K562 (cell line): ENCODE data around the gene OR10H5. TPM values are rescaled to one million over a fixed set of nuclear protein-coding genes. Genes with fewer than 3 reads are reported as not detected.
A peak's percentile ranks its signal among the peaks of the same experiment; 100 is the strongest.

Experiments used
- BRF2 ChIP-seq: IDR thresholded peaks from 3 replicates; pipeline ENCODE4 v1.6.1; 2011; ENCODE audit warnings: borderline replicate concordance, mild to moderate bottlenecking; ENCODE audit not compliant: insufficient read length, insufficient read depth
- CHD1 ChIP-seq: fragments of 200-600 bp; sonication (generic); IDR thresholded peaks from one replicate; pipeline ENCODE4 v1.6.1; 2012; ENCODE audit warnings: mild to moderate bottlenecking, moderate library complexity, low read length, inconsistent platforms
- CHD7 ChIP-seq: fragments of 200-600 bp; sonication (generic); IDR thresholded peaks from one replicate; pipeline ENCODE4 v1.6.1; 2012; ENCODE audit warnings: mild to moderate bottlenecking, low read depth, low read length, inconsistent platforms
- ID3 ChIP-seq, 2 experiments: fragments of 250-450 bp in 1 of 2; fragments of 450-650 bp in 1 of 2; sonication (Bioruptor Pico) in 1 of 2; IDR thresholded peaks; 2 replicates each; pipeline versions ENCODE4 v1.6.1 to v1.8.0; 2016 to 2021; ENCODE audit warnings: mild to moderate bottlenecking in 2 of 2, moderate library complexity in 2 of 2, missing compliant biosample characterization in 1 of 2, missing genetic modification characterization in 1 of 2
- TAF15 ChIP-seq: fragments of 200-400 bp; formaldehyde crosslinking; IDR thresholded peaks from 2 replicates; pipeline ENCODE4 v1.6.1; 2017; ENCODE audit warnings: mild to moderate bottlenecking, low read depth, low read length, moderate library complexity
- TAL1 ChIP-seq: fragments of 450-650 bp; IDR thresholded peaks from 2 replicates; pipeline ENCODE4 v1.6.1; 2016; ENCODE audit warnings: mild to moderate bottlenecking
- ZNF197 ChIP-seq: fragments of 200-800 bp; sonication (Bioruptor generic); IDR thresholded peaks from 2 replicates; pipeline ENCODE4 v1.6.1; 2016; ENCODE audit warnings: low read depth, missing genetic modification characterization, missing compliant biosample characterization
- ZNF384 ChIP-seq: IDR thresholded peaks from 2 replicates; pipeline ENCODE4 v1.6.1; 2012; ENCODE audit warnings: low read depth, low read length, improper control_type of control experiment
- ZNF592 ChIP-seq: fragments of 450-650 bp; IDR thresholded peaks from 2 replicates; pipeline ENCODE4 v1.6.1; 2017; ENCODE audit warnings: antibody characterized with exemption, mild to moderate bottlenecking
- ZNF717 ChIP-seq: fragments of 250-450 bp; sonication (Bioruptor Pico); IDR thresholded peaks from 2 replicates; pipeline ENCODE4 v1.5.0; 2021
- polyA plus RNA-seq, 8 experiments: library from polyadenylated mRNA; depleted of rRNA in 4 of 8; stranded (reverse) in 5 of 8; unstranded in 3 of 8; fragments of >200 nt; fragmentation: Nextera tagmentation in 2 of 8; fragmentation: Illumina TruSeq in 1 of 8; extraction: Ambion mirVana in 2 of 8; extraction: Trizol in 1 of 8; gene quantifications; 2 replicates each; pipeline versions ENCODE4 v1.2.1 to v1.2.3, GENCODE V29; 2011 to 2014; ENCODE audit warnings: inconsistent platforms in 1 of 8, missing spikeins in 1 of 8
- total RNA-seq, 7 experiments: library from RNA; depleted of rRNA in 6 of 7; stranded (reverse); fragments of >200 nt in 6 of 7; fragmentation: Illumina TruSeq in 2 of 7; extraction: Trizol in 2 of 7; gene quantifications; 2 replicates each; pipeline versions ENCODE4 v1.2.1 to v1.2.3, GENCODE V29; 2011 to 2021; ENCODE audit warnings: low replicate concordance in 1 of 7

The OR10H5 gene
- total and polyA plus RNA-seq, 9 of the 15 experiments (the other 6 are each of a cell fraction or from before 2014, with no cell fraction given): not detected

GRCh38 chr19:15825753-15826152, 38.3 kb downstream of the OR10H5 start (continued):
- TF ChIP-seq CHD7 (no peak), ZNF592 (peak; percentile 98), TAF15 (no peak), ZNF717 (CRISPR knock-in tag) (no peak), BRF2 (no peak), ZNF197 (peak; percentile 89), CHD1 (no peak), ZNF384 (no peak), ID3 (CRISPR knock-in tag; IDR thresholded peaks at IDR 0.05) (no peak), ID3 (tag; IDR thresholded peaks at IDR 0.05) (peak; percentile 90), TAL1 (no peak)
